ENCODE results near the gene OR4D2. TPM values are rescaled to one million over a fixed set of nuclear protein-coding genes. Genes with fewer than 3 reads are reported as not detected.
A peak's percentile ranks its signal among the peaks of the same experiment; 100 is the strongest.
"Not testable (repeated sequence)": the region's sequence is repeated elsewhere in the genome, so short reads cannot be mapped to it uniquely, and the experiment has no call there.

The OR4D2 gene
- total RNA-seq, 1 experiment from 2014 or later: not detected

DNA sequence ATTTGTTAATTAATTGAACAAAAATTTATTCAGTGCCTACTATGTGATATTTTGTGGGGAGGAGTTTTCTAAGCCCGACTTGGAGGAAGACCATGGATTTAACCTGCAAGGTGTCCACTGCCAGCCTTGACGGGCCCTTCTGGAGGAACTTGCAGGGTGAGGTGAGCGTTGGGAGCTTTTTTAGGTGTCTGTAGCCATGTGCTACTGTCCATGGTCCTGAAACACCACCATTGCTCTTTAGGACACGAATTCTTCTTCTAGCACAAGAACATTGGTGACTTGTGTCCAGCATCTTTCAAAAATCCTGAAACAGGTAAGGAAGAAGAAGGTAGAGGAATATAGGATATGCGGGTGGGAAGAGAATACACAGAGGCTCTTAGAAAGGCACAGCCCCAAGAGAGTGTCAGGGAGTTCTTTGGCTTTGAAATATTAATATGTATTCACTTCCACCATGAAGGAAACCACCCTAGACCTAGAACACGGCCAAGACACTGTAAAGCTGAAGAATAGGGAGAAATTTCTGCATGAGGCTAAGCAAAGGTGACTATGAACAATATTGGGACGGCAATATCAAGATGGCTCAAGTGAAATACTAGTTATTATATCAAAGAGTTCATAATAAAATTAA lies 46.5 kb upstream of the OR4D2 start:
- Histone ChIP-seq H3K9me2 (replicated peaks; ENCODE audit: low read length) (no peaks in the 10 kb centered on the region), H3K4me2 (ENCODE audit: low read length) (no peak overlapping the region), H3K27ac (ENCODE audit: low read length) (no peak overlapping the region), H3K4me1 (ENCODE audit: insufficient read depth, low read length) (no peaks in the 10 kb centered on the region), H3K4me3 (ENCODE audit: low read length) (no peak overlapping the region), H2AFZ (ENCODE audit: low read length) (no peak overlapping the region), H3K9ac (ENCODE audit: low read length) (no peak overlapping the region), H3K27me3 (ENCODE audit: low read length) (peaks cover 13% of the 10 kb centered on the region), H4K20me1 (ENCODE audit: low read length) (no peaks in the 10 kb centered on the region), H3F3A (ENCODE audit: low read length, unreplicated experiment) (no peaks in the 10 kb centered on the region), H3K79me2 (ENCODE audit: low read length) (no peaks in the 10 kb centered on the region), H3K36me3 (ENCODE audit: low read depth, low read length) (no peaks in the 10 kb centered on the region), H3K9me3 (ENCODE audit: low read length) (no peaks in the 10 kb centered on the region)
- ChIA-PET POLR2A (ENCODE audit: unreplicated experiment) (no interaction called here), CTCF (no interaction called here)
- intact Hi-C loops (cut with micrococcal nuclease): loop anchor here (10.0 kb wide), 1 partner anchor 174 kb away; no protein-coding TSS in a partner anchor
- ATAC-seq (peak; percentile 42; the same call in 1 of the 2 replicates), DNase-seq (peak; percentile 79)
- TF ChIP-seq, protein P1, sequence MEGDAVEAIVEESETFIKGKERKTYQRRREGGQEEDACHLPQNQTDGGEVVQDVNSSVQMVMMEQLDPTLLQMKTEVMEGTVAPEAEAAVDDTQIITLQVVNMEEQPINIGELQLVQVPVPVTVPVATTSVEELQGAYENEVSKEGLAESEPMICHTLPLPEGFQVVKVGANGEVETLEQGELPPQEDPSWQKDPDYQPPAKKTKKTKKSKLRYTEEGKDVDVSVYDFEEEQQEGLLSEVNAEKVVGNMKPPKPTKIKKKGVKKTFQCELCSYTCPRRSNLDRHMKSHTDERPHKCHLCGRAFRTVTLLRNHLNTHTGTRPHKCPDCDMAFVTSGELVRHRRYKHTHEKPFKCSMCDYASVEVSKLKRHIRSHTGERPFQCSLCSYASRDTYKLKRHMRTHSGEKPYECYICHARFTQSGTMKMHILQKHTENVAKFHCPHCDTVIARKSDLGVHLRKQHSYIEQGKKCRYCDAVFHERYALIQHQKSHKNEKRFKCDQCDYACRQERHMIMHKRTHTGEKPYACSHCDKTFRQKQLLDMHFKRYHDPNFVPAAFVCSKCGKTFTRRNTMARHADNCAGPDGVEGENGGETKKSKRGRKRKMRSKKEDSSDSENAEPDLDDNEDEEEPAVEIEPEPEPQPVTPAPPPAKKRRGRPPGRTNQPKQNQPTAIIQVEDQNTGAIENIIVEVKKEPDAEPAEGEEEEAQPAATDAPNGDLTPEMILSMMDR (conservative IDR thresholded peaks at IDR 0.05; ENCODE audit: low read depth, low read length): no peak
- TF ChIP-seq EZH2 (IDR thresholded peaks at IDR 0.05; ENCODE audit: low read length, unreplicated experiment) (no peak), EZH2phosphoT487 (IDR thresholded peaks at IDR 0.05; ENCODE audit: borderline replicate concordance, low read length) (no peak)
- no TSS peak for BruUV-seq (replicated peaks)

DNA sequence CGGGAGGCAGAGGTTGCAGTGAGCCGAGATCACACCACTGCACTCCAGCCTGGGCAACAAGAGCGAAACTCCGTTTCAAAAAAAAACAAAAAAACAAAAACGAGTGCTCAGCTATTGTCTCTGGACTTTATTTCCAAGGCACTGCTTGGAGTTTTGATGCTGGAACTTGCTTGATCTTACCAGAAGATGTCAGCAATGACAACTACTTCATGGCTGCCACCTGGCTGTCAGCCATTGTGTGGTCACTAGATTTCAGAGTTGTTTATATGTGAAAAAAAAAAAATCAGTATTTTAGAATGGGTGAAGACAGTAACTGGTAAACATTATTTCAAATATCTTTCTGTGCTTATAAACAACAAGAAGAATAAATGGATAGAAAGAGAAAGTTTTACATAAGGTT lies 44.9 kb upstream of the OR4D2 start:
- ATAC-seq (peak; percentile 74), DNase-seq (peak; percentile 77)
- Histone ChIP-seq H4K20me1 (ENCODE audit: low read length) (no peaks in the 10 kb centered on the region), H3K4me2 (ENCODE audit: low read length) (no peak overlapping the region), H3K9me2 (replicated peaks; ENCODE audit: low read length) (no peaks in the 10 kb centered on the region), H3K79me2 (ENCODE audit: low read length) (no peaks in the 10 kb centered on the region), H3K27me3 (ENCODE audit: low read length) (peaks cover 30% of the 10 kb centered on the region), H3K4me1 (ENCODE audit: insufficient read depth, low read length) (no peaks in the 10 kb centered on the region), H3K4me3 (ENCODE audit: low read length) (no peak overlapping the region), H3K9ac (ENCODE audit: low read length) (no peak overlapping the region), H3K9me3 (ENCODE audit: low read length) (no peaks in the 10 kb centered on the region), H3F3A (ENCODE audit: low read length, unreplicated experiment) (no peaks in the 10 kb centered on the region), H3K27ac (ENCODE audit: low read length) (no peak overlapping the region), H3K36me3 (ENCODE audit: low read depth, low read length) (no peaks in the 10 kb centered on the region), H2AFZ (ENCODE audit: low read length) (no peak overlapping the region)
- BruUV-seq (replicated peaks): no TSS peak
- no peak for TF ChIP-seq EZH2 (IDR thresholded peaks at IDR 0.05; ENCODE audit: low read length, unreplicated experiment)
- TF ChIP-seq, protein P1 (conservative IDR thresholded peaks at IDR 0.05; ENCODE audit: low read depth, low read length): peak; percentile 72
- POLR2A ChIA-PET (ENCODE audit: unreplicated experiment): no interaction called here
- intact Hi-C loops (cut with micrococcal nuclease): loop anchor here (1.0 to 10.0 kb wide), 4 partner anchors 50 to 325 kb away; no protein-coding TSS in a partner anchor
- CTCF ChIA-PET: interaction anchor here (0.6 to 1.3 kb wide), 5 partner anchors 51 to 196 kb away, joined by 4 to 8 read pairs (median 4); partner anchors contain the start of gene SRSF1

DNA sequence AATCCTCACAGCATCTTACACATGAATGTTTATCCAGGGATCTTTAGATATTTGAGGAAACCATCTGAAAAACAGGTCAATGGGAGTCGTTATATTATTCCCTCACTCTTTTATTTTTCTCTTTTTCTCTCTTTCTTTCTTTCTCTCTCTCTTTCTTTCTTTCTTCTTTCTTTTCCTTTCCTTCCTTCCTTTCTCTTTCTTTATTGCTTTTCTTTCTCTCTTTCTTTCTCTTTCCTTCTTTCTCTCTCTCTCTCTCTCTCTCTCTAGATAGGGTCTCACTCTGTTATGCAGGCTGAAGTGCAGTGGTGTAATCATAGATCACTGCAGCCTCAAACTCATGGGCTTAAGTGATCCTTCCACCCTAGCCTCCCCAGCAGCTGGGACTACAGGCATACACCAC lies 38.9 kb upstream of the OR4D2 start:
- H3K27me3 ChIP-seq (ENCODE audit: low read length): peaks cover 63% of the 10 kb centered on the region
- H3K9me3 ChIP-seq (ENCODE audit: low read length): no peaks in the 10 kb centered on the region
- no peak overlapping the region for H3K27ac ChIP-seq (ENCODE audit: low read length)
- no peak overlapping the region for H3K9ac ChIP-seq (ENCODE audit: low read length)
- DNase-seq (no peak), ATAC-seq (no peak)
- H4K20me1 ChIP-seq (ENCODE audit: low read length): no peaks in the 10 kb centered on the region
- H3K4me2 ChIP-seq (ENCODE audit: low read length): no peak overlapping the region
- ChIA-PET POLR2A (ENCODE audit: unreplicated experiment) (no interaction called here), CTCF (no interaction called here)
- no peaks in the 10 kb centered on the region for H3K79me2 ChIP-seq (ENCODE audit: low read length)
- H3F3A ChIP-seq (ENCODE audit: low read length, unreplicated experiment): no peaks in the 10 kb centered on the region
- no peaks in the 10 kb centered on the region for H3K36me3 ChIP-seq (ENCODE audit: low read depth, low read length)
- H3K4me3 ChIP-seq (ENCODE audit: low read length): no peak overlapping the region
- H2AFZ ChIP-seq (ENCODE audit: low read length): no peak overlapping the region
- H3K9me2 ChIP-seq (replicated peaks; ENCODE audit: low read length): no peaks in the 10 kb centered on the region
- intact Hi-C loops (cut with micrococcal nuclease): loop anchor here (10.0 kb wide), 1 partner anchor 167 kb away; no protein-coding TSS in a partner anchor
- no TSS peak for BruUV-seq (replicated peaks)
- TF ChIP-seq EZH2phosphoT487 (IDR thresholded peaks at IDR 0.05; ENCODE audit: borderline replicate concordance, low read length): no peak
- TF ChIP-seq, protein P1 (conservative IDR thresholded peaks at IDR 0.05; ENCODE audit: low read depth, low read length): no peak
- TF ChIP-seq EZH2 (IDR thresholded peaks at IDR 0.05; ENCODE audit: low read length, unreplicated experiment): no peak
- no peaks in the 10 kb centered on the region for H3K4me1 ChIP-seq (ENCODE audit: insufficient read depth, low read length)

DNA sequence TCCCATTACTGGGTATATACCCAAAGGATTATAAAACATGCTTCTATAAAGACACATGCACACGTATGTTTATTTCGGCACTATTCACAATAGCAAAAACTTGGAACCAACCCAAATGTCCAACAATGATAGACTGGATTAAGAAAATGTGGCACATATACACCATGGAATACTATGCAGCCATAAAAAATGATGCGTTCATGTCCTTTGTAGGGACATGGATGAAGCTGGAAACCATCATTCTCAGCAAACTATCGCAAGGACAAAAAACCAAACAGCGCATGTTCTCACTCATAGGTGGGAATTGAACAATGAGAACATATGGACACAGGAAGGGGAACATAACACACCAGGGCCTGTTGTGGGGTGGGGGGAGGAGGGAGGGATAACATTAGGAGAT lies 34.1 kb upstream of the OR4D2 start:
- POLR2A ChIA-PET (ENCODE audit: unreplicated experiment); H3K4me1 ChIP-seq (ENCODE audit: insufficient read depth, low read length); H2AFZ ChIP-seq (ENCODE audit: low read length); H3K9me3 ChIP-seq (ENCODE audit: low read length); intact Hi-C loops (cut with micrococcal nuclease); H4K20me1 ChIP-seq (ENCODE audit: low read length); BruUV-seq (replicated peaks); DNase-seq; H3K4me2 ChIP-seq (ENCODE audit: low read length); H3F3A ChIP-seq (ENCODE audit: low read length, unreplicated experiment); H3K79me2 ChIP-seq (ENCODE audit: low read length); H3K27ac ChIP-seq (ENCODE audit: low read length); H3K36me3 ChIP-seq (ENCODE audit: low read depth, low read length); H3K9ac ChIP-seq (ENCODE audit: low read length); ATAC-seq; H3K9me2 ChIP-seq (replicated peaks; ENCODE audit: low read length); CTCF ChIA-PET; H3K4me3 ChIP-seq (ENCODE audit: low read length): not testable (repeated sequence)
- H3K27me3 ChIP-seq (ENCODE audit: low read length): peaks cover 74% of the 10 kb centered on the region

Measured in PC-3 (cell line).